H9 (cell line): ENCODE data around the gene SPATA3. TPM values are rescaled to one million over a fixed set of nuclear protein-coding genes. Genes with fewer than 3 reads are reported as not detected.

Experiments
- DNase-seq: peaks from one replicate; pipeline ENCODE4 v3.0.0-alpha.2; 2017
- H2AFZ ChIP-seq: one replicate; pipeline ENCODE4 v1.6.1; 2013; ENCODE audit warnings: mild to moderate bottlenecking, low read length, control low read depth, moderate library complexity
- H2AK5ac ChIP-seq: 2 replicates; pipeline ENCODE4 v1.6.1; 2013; ENCODE audit warnings: low read length, control low read depth, mixed read lengths; ENCODE audit not compliant: insufficient read length
- H2BK120ac ChIP-seq: one replicate; pipeline ENCODE4 v1.6.1; 2013; ENCODE audit warnings: low read depth, mild to moderate bottlenecking, low read length, control low read depth, inconsistent platforms; ENCODE audit not compliant: poor library complexity, severe bottlenecking
- H2BK12ac ChIP-seq: 2 replicates; pipeline ENCODE4 v1.6.1; 2013; ENCODE audit warnings: low read length, control low read depth, mixed read lengths, low read depth; ENCODE audit not compliant: insufficient read length
- H2BK15ac ChIP-seq: 2 replicates; pipeline ENCODE4 v1.6.1; 2013; ENCODE audit warnings: low read depth, low read length, control low read depth
- H2BK20ac ChIP-seq: one replicate; pipeline ENCODE4 v1.6.1; 2013; ENCODE audit warnings: low read depth, mild to moderate bottlenecking, low read length, control low read depth, inconsistent platforms; ENCODE audit not compliant: poor library complexity, severe bottlenecking
- H2BK5ac ChIP-seq: 2 replicates; pipeline ENCODE4 v1.6.1; 2013; ENCODE audit warnings: low read length, control low read depth, mixed read lengths; ENCODE audit not compliant: insufficient read length
- H3K14ac ChIP-seq: 2 replicates; pipeline ENCODE4 v1.6.1; 2013; ENCODE audit warnings: low read length, control low read depth; ENCODE audit not compliant: insufficient read depth
- H3K18ac ChIP-seq: 2 replicates; pipeline ENCODE4 v1.6.1; 2013; ENCODE audit warnings: low read depth, mild to moderate bottlenecking, mixed read lengths, low read length, control low read depth; ENCODE audit not compliant: insufficient read length
- H3K23ac ChIP-seq: 2 replicates; pipeline ENCODE4 v1.6.1; 2013; ENCODE audit warnings: low read length, control low read depth, mixed read lengths, low read depth; ENCODE audit not compliant: insufficient read length
- H3K23me2 ChIP-seq: 2 replicates; pipeline ENCODE4 v1.6.1; 2013; ENCODE audit warnings: low read depth, mild to moderate bottlenecking, mixed read lengths, low read length, control low read depth; ENCODE audit not compliant: insufficient read length, poor library complexity, severe bottlenecking
- H3K27ac ChIP-seq: 2 replicates; pipeline ENCODE4 v1.5.1; 2013; ENCODE audit warnings: low read length, control low read depth, mixed read lengths, low read depth; ENCODE audit not compliant: insufficient read length
- H3K27me3 ChIP-seq: 2 replicates; pipeline ENCODE4 v1.6.1; 2013; ENCODE audit warnings: low read length, control low read depth, inconsistent platforms; ENCODE audit not compliant: insufficient read depth
- H3K4ac ChIP-seq: 2 replicates; pipeline ENCODE4 v1.6.1; 2013; ENCODE audit warnings: low read depth, mild to moderate bottlenecking, control low read depth, inconsistent platforms, low read length, moderate library complexity
- H3K4me1 ChIP-seq: 2 replicates; pipeline ENCODE4 v1.6.1; 2013; ENCODE audit warnings: low read length, control low read depth, inconsistent platforms; ENCODE audit not compliant: insufficient read depth
- H3K4me2 ChIP-seq: 2 replicates; pipeline ENCODE4 v1.6.1; 2013; ENCODE audit warnings: low read length, control low read depth, mixed read lengths; ENCODE audit not compliant: insufficient read length, insufficient read depth
- H3K56ac ChIP-seq: 2 replicates; pipeline ENCODE4 v1.6.1; 2013; ENCODE audit warnings: low read depth, mild to moderate bottlenecking, mixed read lengths, low read length, control low read depth; ENCODE audit not compliant: insufficient read length
- H3K79me1 ChIP-seq: 2 replicates; pipeline ENCODE4 v1.6.1; 2013; ENCODE audit warnings: low read depth, mild to moderate bottlenecking, moderate library complexity, low read length, control low read depth, inconsistent platforms; ENCODE audit not compliant: insufficient read depth, poor library complexity, severe bottlenecking
- H3K79me2 ChIP-seq: 2 replicates; pipeline ENCODE4 v1.6.1; 2013; ENCODE audit warnings: low read length, control low read depth, inconsistent platforms; ENCODE audit not compliant: insufficient read depth
- H3K9ac ChIP-seq: 2 replicates; pipeline ENCODE4 v1.6.1; 2013; ENCODE audit warnings: low read length, control low read depth, mixed read lengths; ENCODE audit not compliant: insufficient read length; ENCODE audit errors: extremely low read depth
- H3K9me3 ChIP-seq: one replicate; pipeline ENCODE4 v1.6.1; 2013; ENCODE audit warnings: low read depth, low read length, inconsistent platforms; ENCODE audit not compliant: control insufficient read depth
- H3T11ph ChIP-seq: one replicate; pipeline ENCODE4 v1.6.1; 2013; ENCODE audit warnings: mild to moderate bottlenecking, low read length, control low read depth, inconsistent platforms
- H4K20me1 ChIP-seq: one replicate; pipeline ENCODE4 v1.6.1; 2013; ENCODE audit not compliant: control insufficient read depth, insufficient read length, insufficient read depth
- H4K5ac ChIP-seq: 2 replicates; pipeline ENCODE4 v1.6.1; 2013; ENCODE audit warnings: low read depth, mild to moderate bottlenecking, mixed read lengths, low read length, control low read depth; ENCODE audit not compliant: insufficient read length
- H4K8ac ChIP-seq: replicated peaks from 2 replicates; pipeline ENCODE4 v1.6.1; 2013; ENCODE audit warnings: low read length, control low read depth, mixed read lengths, low read depth; ENCODE audit not compliant: insufficient read length
- H4K91ac ChIP-seq: 2 replicates; pipeline ENCODE4 v1.6.1; 2013; ENCODE audit warnings: low read depth, mild to moderate bottlenecking, moderate library complexity, mixed read lengths, low read length, control low read depth; ENCODE audit not compliant: insufficient read length
- H3K27ac Mint-ChIP-seq, 3 experiments: 2 replicates in 2 of 3; 3 replicates in 1 of 3; pipeline ENCODE4 v1.8.0; 2020 to 2021; ENCODE audit warnings: mixed read lengths in 3 of 3, mild to moderate bottlenecking in 1 of 3, moderate library complexity in 1 of 3
- H3K27me3 Mint-ChIP-seq: 2 replicates; pipeline ENCODE4 v1.8.0; 2021; ENCODE audit warnings: low read depth, mild to moderate bottlenecking, moderate library complexity, mixed read lengths
- H3K36me3 Mint-ChIP-seq, 3 experiments: 2 replicates in 2 of 3; 3 replicates in 1 of 3; pipeline ENCODE4 v1.8.0; 2020 to 2021; ENCODE audit warnings: low read depth in 3 of 3, mixed read lengths in 3 of 3; ENCODE audit not compliant: insufficient read depth in 1 of 3
- H3K4me1 Mint-ChIP-seq, 2 experiments: 2 replicates each; pipeline ENCODE4 v1.8.0; 2020; ENCODE audit warnings: mixed read lengths in 2 of 2
- H3K4me3 Mint-ChIP-seq, 2 experiments: 2 replicates in 1 of 2; 3 replicates in 1 of 2; pipeline ENCODE4 v1.8.0; 2020 to 2021; ENCODE audit warnings: mild to moderate bottlenecking in 2 of 2, mixed read lengths in 2 of 2, moderate library complexity in 1 of 2
- H3K9me3 Mint-ChIP-seq, 2 experiments: 2 replicates in 1 of 2; 3 replicates in 1 of 2; pipeline ENCODE4 v1.8.0; 2020; ENCODE audit warnings: mild to moderate bottlenecking in 2 of 2, mixed read lengths in 2 of 2, moderate library complexity in 1 of 2
- CTCF ChIP-seq: fragments of 200-600 bp; sonication (generic); conservative IDR thresholded peaks from 3 replicates; pipeline ENCODE4 v1.8.0; 2021; ENCODE audit warnings: antibody characterized with exemption, mild to moderate bottlenecking
- total RNA-seq: library from RNA; stranded (reverse); gene quantifications from 2 replicates; pipeline ENCODE4 v1.2.1, GENCODE V29; 2021

SPATA3 gene
- total RNA-seq, 1 experiment from 2014 or later: not detected

- H3K79me1 ChIP-seq: no peaks in the 10 kb centered on the region
- H3K56ac ChIP-seq: no peak overlapping the region
- no peak overlapping the region for H3K9ac ChIP-seq
- H2BK15ac ChIP-seq: no peak overlapping the region
- no peak for DNase-seq
- no peak overlapping the region for H3K4ac ChIP-seq
- H2BK120ac ChIP-seq: no peak overlapping the region
- H4K20me1 ChIP-seq: no peaks in the 10 kb centered on the region
- no peak overlapping the region for H2BK5ac ChIP-seq
- TF ChIP-seq CTCF: no peak
- H3K9me3 Mint-ChIP-seq: peaks cover 4 to 5% of the 10 kb centered on the region in 2 experiments; a peak in 2 of 5 replicates
- H4K91ac ChIP-seq: no peak overlapping the region
- H2AK5ac ChIP-seq: no peak overlapping the region
- H3K4me1 ChIP-seq: no peaks in the 10 kb centered on the region
- H2BK12ac ChIP-seq: no peak overlapping the region
- H3K79me2 ChIP-seq: no peaks in the 10 kb centered on the region
- no peak overlapping the region for H3K18ac ChIP-seq
- no peaks in the 10 kb centered on the region for H3K23me2 ChIP-seq
- no peak overlapping the region for H4K5ac ChIP-seq
- no peak overlapping the region for H4K8ac ChIP-seq
- no peak overlapping the region for H3K27ac Mint-ChIP-seq
- no peak overlapping the region for H2AFZ ChIP-seq
- peaks cover 3% of the 10 kb centered on the region for H3K9me3 ChIP-seq
- no peak overlapping the region for H3K4me2 ChIP-seq
- H3K4me3 Mint-ChIP-seq: no peak overlapping the region
- peaks cover 41% of the 10 kb centered on the region for H3K27me3 Mint-ChIP-seq
- no peak overlapping the region for H3T11ph ChIP-seq
- no peaks in the 10 kb centered on the region; the same call in 1 of the 2 replicates for H3K27me3 ChIP-seq
- no peaks in the 10 kb centered on the region; a peak in 2 of 7 replicates for H3K36me3 Mint-ChIP-seq
- H3K4me1 Mint-ChIP-seq: peaks cover 4 to 8% of the 10 kb centered on the region in 2 experiments; a peak in 2 of 4 replicates
- H2BK20ac ChIP-seq: no peak overlapping the region
- H3K14ac ChIP-seq: no peak overlapping the region
- H3K27ac ChIP-seq: no peak overlapping the region
- no peak overlapping the region for H3K23ac ChIP-seq
Observed at GRCh38 chr2:230996661-230997060, 740 bp downstream of the SPATA3 start.
